Hepatocyte (in vitro differentiated cells): ENCODE data around the gene ABCA9. TPM values are rescaled to one million over a fixed set of nuclear protein-coding genes. Genes with fewer than 3 reads are reported as not detected.

ENCODE experiments used
- DNase-seq: peaks from one replicate; pipeline ENCODE4 v3.0.0-alpha.2; 2016; ENCODE audit warnings: low spot score
- H2AFZ ChIP-seq: fragments of 200-600 bp; sonication (generic); 2 replicates; pipeline ENCODE4 v1.6.0; 2016; ENCODE audit warnings: antibody characterized with exemption, mild to moderate bottlenecking
- H3K27ac ChIP-seq: fragments of 200-600 bp; sonication (generic); 2 replicates; pipeline ENCODE4 v1.5.1; 2016; ENCODE audit warnings: mild to moderate bottlenecking
- H3K27me3 ChIP-seq: fragments of 200-600 bp; sonication (generic); 2 replicates; pipeline ENCODE4 v1.6.1; 2016
- H3K36me3 ChIP-seq: fragments of 200-600 bp; sonication (generic); replicated peaks from 2 replicates; pipeline ENCODE4 v1.5.1; 2016; ENCODE audit warnings: low read depth; ENCODE audit not compliant: insufficient read depth
- H3K4me1 ChIP-seq: fragments of 200-600 bp; sonication (generic); 2 replicates; pipeline ENCODE4 v1.5.1; 2016; ENCODE audit warnings: mild to moderate bottlenecking, moderate library complexity; ENCODE audit not compliant: insufficient read depth
- H3K4me2 ChIP-seq: fragments of 200-600 bp; sonication (generic); 2 replicates; pipeline ENCODE4 v1.6.0; 2016
- H3K4me3 ChIP-seq: fragments of 200-600 bp; sonication (generic); 2 replicates; pipeline ENCODE4 v1.5.1; 2016; ENCODE audit warnings: mild to moderate bottlenecking
- H3K79me2 ChIP-seq: fragments of 200-600 bp; sonication (generic); 2 replicates; pipeline ENCODE4 v1.6.0; 2017; ENCODE audit warnings: mild to moderate bottlenecking
- H3K9me2 ChIP-seq: fragments of 200-600 bp; sonication (generic); replicated peaks from 2 replicates; pipeline ENCODE4 v1.6.0; 2017; ENCODE audit warnings: mild to moderate bottlenecking; ENCODE audit not compliant: insufficient read depth
- H3K9me3 ChIP-seq: fragments of 200-600 bp; sonication (generic); 2 replicates; pipeline ENCODE4 v1.5.1; 2016; ENCODE audit warnings: low read depth, mild to moderate bottlenecking
- H4K20me1 ChIP-seq: fragments of 200-600 bp; sonication (generic); 2 replicates; pipeline ENCODE4 v1.6.0; 2016; ENCODE audit warnings: mild to moderate bottlenecking; ENCODE audit not compliant: insufficient read depth, poor library complexity, severe bottlenecking
- CTCF ChIP-seq: fragments of 200-600 bp; sonication (generic); IDR thresholded peaks from 2 replicates; pipeline ENCODE4 v1.5.1; 2016; ENCODE audit warnings: antibody characterized with exemption, mild to moderate bottlenecking; ENCODE audit not compliant: poor library complexity
- EZH2 ChIP-seq: fragments of 200-600 bp; sonication (generic); IDR thresholded peaks from 2 replicates; pipeline ENCODE4 v1.6.1; 2016; ENCODE audit warnings: antibody characterized with exemption, mild to moderate bottlenecking, borderline replicate concordance
- EZH2phosphoT487 ChIP-seq: fragments of 200-600 bp; sonication (generic); IDR thresholded peaks from one replicate; pipeline ENCODE4 v1.6.1; 2018; ENCODE audit warnings: antibody characterized with exemption, mild to moderate bottlenecking, low read depth, moderate library complexity; ENCODE audit not compliant: unreplicated experiment, severe bottlenecking
- WGBS: methylation state at CpG from one replicate; pipeline ENCODE4 v1.1.6; 2016; ENCODE audit warnings: low lambda C conversion rate; ENCODE audit errors: missing lambda C conversion rate; 5-methylcytosine and 5-hydroxymethylcytosine counted together
- polyA plus RNA-seq: library from polyadenylated mRNA; unstranded; fragments of >200 nt; fragmentation: Nextera tagmentation; extraction: Ambion mirVana; gene quantifications from 2 replicates; pipeline ENCODE4 v1.2.1, GENCODE V29; 2016
- total RNA-seq: library from RNA; depleted of rRNA; stranded (reverse); fragments of >200 nt; gene quantifications from 2 replicates; pipeline ENCODE4 v1.2.3, GENCODE V29; 2014

ABCA9 gene
- total and polyA plus RNA-seq, 2 experiments from 2014 or later: 0.34 to 0.60 TPM

GRCh38 chr17:69018022-69018615 lies 42.6 kb downstream of the ABCA9 start:
- TF ChIP-seq EZH2phosphoT487 (no peak), CTCF (no peak), EZH2 (no peak)
- no peak overlapping the region for H3K4me2 ChIP-seq
- 62% methylated on average over 3 of the region's 3 CpGs for WGBS
- H2AFZ ChIP-seq: peak overlapping the region; percentile 1
- no peaks in the 10 kb centered on the region for H3K9me3 ChIP-seq
- no peaks in the 10 kb centered on the region for H3K4me1 ChIP-seq
- no peaks in the 10 kb centered on the region for H3K79me2 ChIP-seq
- H3K4me3 ChIP-seq: no peak overlapping the region
- H3K9me2 ChIP-seq: no peaks in the 10 kb centered on the region
- no peak for DNase-seq
- H3K27me3 ChIP-seq: no peaks in the 10 kb centered on the region
- H3K36me3 ChIP-seq: no peaks in the 10 kb centered on the region
- H4K20me1 ChIP-seq: no peaks in the 10 kb centered on the region
- no peak overlapping the region for H3K27ac ChIP-seq

GRCh38 chr17:69015631-69016030 lies 45.1 kb downstream of the ABCA9 start:
- WGBS: 94% methylated on average over 2 of the region's 2 CpGs
- Histone ChIP-seq H4K20me1 (no peaks in the 10 kb centered on the region), H3K27ac (no peak overlapping the region), H3K9me2 (no peaks in the 10 kb centered on the region), H3K27me3 (no peaks in the 10 kb centered on the region), H3K4me3 (no peak overlapping the region), H3K79me2 (no peaks in the 10 kb centered on the region), H3K9me3 (no peaks in the 10 kb centered on the region), H3K4me1 (no peaks in the 10 kb centered on the region), H2AFZ (no peak overlapping the region), H3K36me3 (no peaks in the 10 kb centered on the region), H3K4me2 (no peak overlapping the region)
- DNase-seq: no peak
- TF ChIP-seq CTCF (no peak), EZH2phosphoT487 (no peak), EZH2 (no peak)

GRCh38 chr17:69012895-69013805 lies 47.6 kb downstream of the ABCA9 start:
- Histone ChIP-seq H4K20me1 (no peaks in the 10 kb centered on the region), H3K27ac (no peak overlapping the region), H3K4me2 (no peak overlapping the region), H3K4me1 (no peaks in the 10 kb centered on the region), H3K9me2 (no peaks in the 10 kb centered on the region), H3K79me2 (no peaks in the 10 kb centered on the region), H3K4me3 (no peak overlapping the region), H3K27me3 (no peaks in the 10 kb centered on the region), H3K36me3 (no peaks in the 10 kb centered on the region), H3K9me3 (no peaks in the 10 kb centered on the region), H2AFZ (no peak overlapping the region)
- no peak for TF ChIP-seq EZH2
- no peak for TF ChIP-seq CTCF
- TF ChIP-seq EZH2phosphoT487: no peak
- 85% methylated on average over 4 of the region's 4 CpGs for WGBS
- DNase-seq: no peak
